Sciatic nerve (tissue), 2 donors: ENCODE data around the gene RANBP1. TPM values are rescaled to one million over a fixed set of nuclear protein-coding genes. Genes with fewer than 3 reads are reported as not detected.

ENCODE experiments used
- ATAC-seq: fragments of 200-7000 bp; cut with Tn5 transposase; one replicate; pipeline ENCODE4 v1.9.1; 2020; ENCODE audit warnings: mild to moderate bottlenecking, moderate library complexity
- DNase-seq: peaks from one replicate; pipeline ENCODE4 v3.0.0-alpha.2; 2020; ENCODE audit warnings: low spot score
- intact Hi-C: fragments of 100-400 bp; cut with DNase I; formaldehyde crosslinking; loops from one replicate; pipeline ENCODE4 v1.14.2; 2022
- total RNA-seq: library from RNA; stranded (reverse); fragmentation: NEBNext Ultra II Directional; extraction: Animal tissue kit (Norgen Biotek cat#: 25700); gene quantifications from one replicate; pipeline ENCODE4 v1.2.1, GENCODE V29; 2021
- donor health status: DM: no; HTN: no; CAD: no.
- donor health status: DM: no; HTN: no; CAD: no.

The RANBP1 gene
- total RNA-seq, 1 donor from 2014 or later: 58.8 TPM

GRCh38 chr22:20145206-20145831, 29.4 kb downstream of the RANBP1 start:
- no peak for ATAC-seq
- intact Hi-C loops: no loop called here
- DNase-seq: no peak

GRCh38 chr22:20145832-20146223, 29.9 kb downstream of the RANBP1 start:
- intact Hi-C loops: no loop called here
- DNase-seq (no peak), ATAC-seq (no peak)

- ATAC-seq: no peak
- intact Hi-C loops: no loop called here
- no peak for DNase-seq
Observed at GRCh38 chr22:20146777-20147176, 30.9 kb downstream of the RANBP1 start.

GRCh38 chr22:20147237-20147988, 31.5 kb downstream of the RANBP1 start:
- intact Hi-C loops: no loop called here
- no peak for ATAC-seq
- DNase-seq: no peak

GRCh38 chr22:20148414-20148813, 32.5 kb downstream of the RANBP1 start:
- no peak for ATAC-seq
- no peak for DNase-seq
- intact Hi-C loops: no loop called here

- intact Hi-C loops: no loop called here
- no peak for DNase-seq
- ATAC-seq: no peak
Observed at GRCh38 chr22:20149257-20150250, 33.6 kb downstream of the RANBP1 start.

GRCh38 chr22:20150381-20151275, 34.7 kb downstream of the RANBP1 start, which contains the start of gene CCDC188:
Gene CCDC188 (minus strand): TSS chr22:20151055. CDS start chr22:20150986, 69 bp downstream.
- no peak for ATAC-seq
- DNase-seq: no peak
- intact Hi-C loops: no loop called here

GRCh38 chr22:20151276-20151588, 35.3 kb downstream of the RANBP1 start:
- ATAC-seq: no peak
- intact Hi-C loops: no loop called here

GRCh38 chr22:20152464-20152890, 36.6 kb downstream of the RANBP1 start:
- DNase-seq (no peak), ATAC-seq (no peak)
- intact Hi-C loops: no loop called here

More at GRCh38 chr22:20151276-20151588, 35.3 kb downstream of the RANBP1 start:
- no peak for DNase-seq

- ATAC-seq (no peak), DNase-seq (no peak)
- intact Hi-C loops: no loop called here
Observed at GRCh38 chr22:20153945-20154344, 38.0 kb downstream of the RANBP1 start.

GRCh38 chr22:20154602-20155187, 38.8 kb downstream of the RANBP1 start:
- ATAC-seq: no peak
- intact Hi-C loops: loop anchor here (5.0 kb wide), 1 partner anchor 113 kb away; the partner anchor contains the start of gene RTN4R
- no peak for DNase-seq

- DNase-seq (peak; percentile 79), ATAC-seq (peak; percentile 81)
- intact Hi-C loops: loop anchor here (2.0 to 5.0 kb wide), 2 partner anchors 112 to 129 kb away; partner anchors contain the start of gene RTN4R
Observed at GRCh38 chr22:20155330-20156041, 39.6 kb downstream of the RANBP1 start.

- intact Hi-C loops: loop anchor here (2.0 to 5.0 kb wide), 2 partner anchors 111 to 129 kb away; partner anchors contain the start of gene RTN4R
- DNase-seq (no peak), ATAC-seq (no peak)
Observed at GRCh38 chr22:20156042-20156389, 40.1 kb downstream of the RANBP1 start.

GRCh38 chr22:20156611-20157429, 40.9 kb downstream of the RANBP1 start:
- intact Hi-C loops: loop anchor here (2.0 to 5.0 kb wide), 2 partner anchors 110 to 128 kb away; partner anchors contain the start of gene RTN4R
- ATAC-seq (peak; percentile 74), DNase-seq (peak; percentile 95)

- intact Hi-C loops: loop anchor here (2.0 to 5.0 kb wide), 2 partner anchors 110 to 127 kb away; partner anchors contain the start of gene RTN4R
- ATAC-seq (no peak), DNase-seq (no peak)
Observed at GRCh38 chr22:20157430-20158183, 41.7 kb downstream of the RANBP1 start.
